Measurements from ENCODE around the gene COL20A1. TPM values are rescaled to one million over a fixed set of nuclear protein-coding genes. Genes with fewer than 3 reads are reported as not detected.

Gene COL20A1
- total RNA-seq, 1 experiment from 2014 or later, result 2.3 TPM

GRCh38 chr20:63315240-63315689 lies 22.3 kb downstream of the COL20A1 start:
- WGBS (ENCODE audit: extremely low coverage, insufficient read length, low lambda C conversion rate), result no CpG with 5 or more reads among the region's 15 CpGs
- no peak overlapping the region for H2AK5ac ChIP-seq (ENCODE audit: insufficient read length, low read length)
- H3K4me3 Mint-ChIP-seq, result no peak overlapping the region
- no peaks in the 10 kb centered on the region for H3K4me1 Mint-ChIP-seq
- no peak overlapping the region for H3K4me2 ChIP-seq (ENCODE audit: insufficient read depth, insufficient read length, low read length)
- H2BK120ac ChIP-seq (ENCODE audit: low read depth, low read length, poor library complexity, severe bottlenecking), result no peak overlapping the region
- no peak overlapping the region for H3T11ph ChIP-seq (ENCODE audit: low read length)
- no peaks in the 10 kb centered on the region for H4K20me1 ChIP-seq (ENCODE audit: control insufficient read depth, insufficient read depth, insufficient read length)
- H3K27me3 ChIP-seq (ENCODE audit: insufficient read depth, low read length), result no peaks in the 10 kb centered on the region
- no peaks in the 10 kb centered on the region for H3K23me2 ChIP-seq (ENCODE audit: insufficient read length, low read depth, low read length, poor library complexity, severe bottlenecking)
- no peak overlapping the region for H3K27ac Mint-ChIP-seq
- H3K56ac ChIP-seq (ENCODE audit: insufficient read length, low read depth, low read length), result no peak overlapping the region
- no peak overlapping the region for H2BK12ac ChIP-seq (ENCODE audit: insufficient read length, low read depth, low read length)
- H3K14ac ChIP-seq (ENCODE audit: insufficient read depth, low read length), result no peak overlapping the region
- no peak overlapping the region for H3K27ac ChIP-seq (ENCODE audit: insufficient read length, low read depth, low read length)
- H3K36me3 Mint-ChIP-seq (ENCODE audit: insufficient read depth in 1 of 3, low read depth in 3 of 3), result no peaks in the 10 kb centered on the region
- no peaks in the 10 kb centered on the region for H3K9me3 ChIP-seq (ENCODE audit: control insufficient read depth, low read depth, low read length)
- no peak overlapping the region for H2BK20ac ChIP-seq (ENCODE audit: low read depth, low read length, poor library complexity, severe bottlenecking)
- H3K79me1 ChIP-seq (ENCODE audit: insufficient read depth, low read depth, low read length, poor library complexity, severe bottlenecking), result no peaks in the 10 kb centered on the region
- no peaks in the 10 kb centered on the region for H3K9me3 Mint-ChIP-seq
- H3K27me3 Mint-ChIP-seq (ENCODE audit: low read depth), result no peaks in the 10 kb centered on the region; the same call in 1 of the 2 replicates
- no peak overlapping the region for H4K5ac ChIP-seq (ENCODE audit: insufficient read length, low read depth, low read length)
- no peak overlapping the region for H2BK15ac ChIP-seq (ENCODE audit: low read depth, low read length)
- no peaks in the 10 kb centered on the region for H3K4me1 ChIP-seq (ENCODE audit: insufficient read depth, low read length)
- no peak for TF ChIP-seq CTCF (conservative IDR thresholded peaks at IDR 0.05)
- H4K91ac ChIP-seq (ENCODE audit: insufficient read length, low read depth, low read length), result no peak overlapping the region
- no peaks in the 10 kb centered on the region for H3K79me2 ChIP-seq (ENCODE audit: insufficient read depth, low read length)
- H4K8ac ChIP-seq (replicated peaks; ENCODE audit: insufficient read length, low read depth, low read length), result no peak overlapping the region
- H2AFZ ChIP-seq (ENCODE audit: low read length), result no peak overlapping the region
- H3K4ac ChIP-seq (ENCODE audit: low read depth, low read length), result no peak overlapping the region
- no peak overlapping the region for H3K23ac ChIP-seq (ENCODE audit: insufficient read length, low read depth, low read length)
- H3K9ac ChIP-seq (ENCODE audit: extremely low read depth, insufficient read length, low read length), result no peak overlapping the region
- H3K18ac ChIP-seq (ENCODE audit: insufficient read length, low read depth, low read length), result no peak overlapping the region
- no peak overlapping the region for H2BK5ac ChIP-seq (ENCODE audit: insufficient read length, low read length)
- no peak for DNase-seq

Measured in H9 (cell line).